Natural killer cell (primary cell): ENCODE data around the gene AGK. TPM values are rescaled to one million over a fixed set of nuclear protein-coding genes. Genes with fewer than 3 reads are reported as not detected.
A peak's percentile ranks its signal among the peaks of the same experiment; 100 is the strongest.

Source experiments
- ATAC-seq, 3 donors: fragments of 150-1000 bp in 2 of 3; fragments of 200-7000 bp in 1 of 3; cut with Tn5 transposase; 1 replicate in 1 of 3; 2 replicates in 2 of 3; pipeline ENCODE4 v1.10.0; 2021; ENCODE audit warnings: mild to moderate bottlenecking in 2 of 3, moderate library complexity in 2 of 3
- DNase-seq, 2 donors: peaks; one replicate each; pipeline versions ENCODE4 v3.0.0 to v3.0.0-alpha.2; 2013 to 2021; ENCODE audit warnings: mixed read lengths in 1 of 2
- H3K27ac ChIP-seq: one replicate; pipeline ENCODE4 v1.5.1; 2013; ENCODE audit warnings: mild to moderate bottlenecking, low read length
- H3K27me3 ChIP-seq: one replicate; pipeline ENCODE4 v1.6.1; 2013; ENCODE audit warnings: low read length; ENCODE audit not compliant: control insufficient read depth, insufficient read depth
- H3K36me3 ChIP-seq: one replicate; pipeline ENCODE4 v1.6.1; 2013; ENCODE audit warnings: low read length; ENCODE audit not compliant: control insufficient read depth, insufficient read depth
- H3K4me1 ChIP-seq: one replicate; pipeline ENCODE4 v1.6.1; 2013; ENCODE audit warnings: low read length; ENCODE audit not compliant: control insufficient read depth, insufficient read depth
- H3K4me3 ChIP-seq: one replicate; pipeline ENCODE4 v1.5.1; 2013; ENCODE audit warnings: low read length
- H3K9me3 ChIP-seq: one replicate; pipeline ENCODE4 v1.6.1; 2013; ENCODE audit warnings: low read length; ENCODE audit not compliant: control insufficient read depth, insufficient read depth
- H3K27ac Mint-ChIP-seq, 2 donors: one replicate each; pipeline ENCODE4 v1.8.0; 2022; ENCODE audit warnings: mild to moderate bottlenecking in 2 of 2, mixed read lengths in 2 of 2, moderate library complexity in 1 of 2
- H3K27me3 Mint-ChIP-seq, 2 donors: one replicate each; pipeline ENCODE4 v1.8.0; 2022; ENCODE audit warnings: low read depth in 2 of 2, mixed read lengths in 2 of 2
- H3K36me3 Mint-ChIP-seq: one replicate; pipeline ENCODE4 v1.8.0; 2022; ENCODE audit warnings: mixed read lengths
- H3K4me1 Mint-ChIP-seq, 2 donors: one replicate each; pipeline ENCODE4 v1.8.0; 2022; ENCODE audit warnings: mixed read lengths in 2 of 2
- H3K4me3 Mint-ChIP-seq: one replicate; pipeline ENCODE4 v1.8.0; 2022; ENCODE audit warnings: mild to moderate bottlenecking, moderate library complexity, mixed read lengths
- H3K9me3 Mint-ChIP-seq, 2 donors: one replicate each; pipeline ENCODE4 v1.8.0; 2022; ENCODE audit warnings: mixed read lengths in 2 of 2
- CTCF ChIP-seq: fragments of 200-600 bp; IDR thresholded peaks from one replicate; pipeline ENCODE4 v1.8.0; 2022; ENCODE audit warnings: antibody characterized with exemption
- WGBS: methylation state at CpG from one replicate; pipeline ENCODE4 v1.1.7; 2013; ENCODE audit warnings: missing lambda C conversion rate; ENCODE audit not compliant: insufficient coverage; 5-methylcytosine and 5-hydroxymethylcytosine counted together
- intact Hi-C: fragments of 100-400 bp; cut with micrococcal nuclease; formaldehyde crosslinking; loops from one replicate; pipeline ENCODE4 v1.14.2; 2022
- total RNA-seq, 4 donors: library from RNA; stranded (reverse); fragments of 120-200 nt in 1 of 4; gene quantifications; one replicate each; pipeline versions ENCODE4 v1.2.3 to v1.2.4, GENCODE V29; 2013 to 2022

AGK gene
- total RNA-seq, 3 donors from 2014 or later (not counting 1 experiment from before 2014, with no cell fraction given) = 70.0 to 106 (median 99.0) TPM

GRCh38 chr7:141674171-141674671 lies 123.0 kb downstream of the AGK start:
- ATAC-seq = no peak
- H3K27me3 Mint-ChIP-seq = no peaks in the 10 kb centered on the region
- H3K36me3 ChIP-seq = peaks cover 22% of the 10 kb centered on the region

GRCh38 chr7:141674702-141675101 lies 123.5 kb downstream of the AGK start:
- peak; percentile 27 for TF ChIP-seq CTCF
- no peak overlapping the region for H3K4me3 Mint-ChIP-seq
- no peaks in the 10 kb centered on the region for H3K36me3 Mint-ChIP-seq
- no peaks in the 10 kb centered on the region for H3K27me3 Mint-ChIP-seq
- no peak overlapping the region for H3K27ac Mint-ChIP-seq
- 85% methylated on average over 4 of the region's 4 CpGs for WGBS
- ATAC-seq = peak in 1 of 3 donors; percentile 51
- no peak overlapping the region for H3K27ac ChIP-seq
- no peaks in the 10 kb centered on the region for H3K9me3 Mint-ChIP-seq
- H3K4me1 Mint-ChIP-seq = no peaks in the 10 kb centered on the region
- no peak for DNase-seq
- H3K4me1 ChIP-seq = no peaks in the 10 kb centered on the region
- peaks cover 22% of the 10 kb centered on the region for H3K36me3 ChIP-seq
- H3K9me3 ChIP-seq = no peaks in the 10 kb centered on the region
- intact Hi-C loops = no loop called here
- H3K27me3 ChIP-seq = no peaks in the 10 kb centered on the region
- no peak overlapping the region for H3K4me3 ChIP-seq

More at GRCh38 chr7:141674171-141674671, 123.0 kb downstream of the AGK start:
- no peak for TF ChIP-seq CTCF
- Mint-ChIP-seq H3K36me3 (no peaks in the 10 kb centered on the region), H3K9me3 (no peaks in the 10 kb centered on the region), H3K4me3 (no peak overlapping the region), H3K4me1 (no peaks in the 10 kb centered on the region), H3K27ac (no peak overlapping the region)
- H3K9me3 ChIP-seq = no peaks in the 10 kb centered on the region
- no peaks in the 10 kb centered on the region for H3K27me3 ChIP-seq
- H3K4me1 ChIP-seq = no peaks in the 10 kb centered on the region
- H3K27ac ChIP-seq = no peak overlapping the region
- WGBS = 99% methylated on average over 5 of the region's 5 CpGs
- DNase-seq = no peak
- intact Hi-C loops = no loop called here
- no peak overlapping the region for H3K4me3 ChIP-seq

- Histone ChIP-seq H3K27ac (no peak overlapping the region), H3K27me3 (no peaks in the 10 kb centered on the region), H3K4me3 (no peak overlapping the region), H3K9me3 (no peaks in the 10 kb centered on the region), H3K36me3 (peaks cover 21% of the 10 kb centered on the region), H3K4me1 (no peaks in the 10 kb centered on the region)
- DNase-seq = no peak
- Mint-ChIP-seq H3K4me1 (peaks cover 0 to 4% of the 10 kb centered on the region in 2 donors), H3K36me3 (no peaks in the 10 kb centered on the region), H3K9me3 (no peaks in the 10 kb centered on the region), H3K27ac (no peak overlapping the region), H3K27me3 (no peaks in the 10 kb centered on the region), H3K4me3 (no peak overlapping the region)
- 75% methylated on average over 5 of the region's 6 CpGs for WGBS
- no peak for TF ChIP-seq CTCF
- peak in 1 of 3 donors; percentile 58 for ATAC-seq
- intact Hi-C loops = no loop called here
These were observed 124.4 kb downstream of the AGK start for GRCh38 chr7:141675436-141676215.
